Stimulated activated CD8-positive, alpha-beta memory T cell treated with anti-CD3 and anti-CD28 coated beads, Interleukin-2, amount 100 ng/mL, for 48 hours (primary cell): ENCODE results near the gene SLC35F4.

Experiments
- DNase-seq, 2 donors: peaks; one replicate each; pipeline ENCODE4 v3.0.0-alpha.2; 2020; ENCODE audit warnings: low read depth in 2 of 2

Gene SLC35F4

GRCh38 chr14:57617510-57617909, 248.4 kb downstream of the SLC35F4 start:
- DNase-seq = no peak

- DNase-seq = no peak
Measured at GRCh38 chr14:57612946-57613345, 252.9 kb downstream of the SLC35F4 start.

GRCh38 chr14:57611555-57612075, 254.3 kb downstream of the SLC35F4 start:
- no peak for DNase-seq

GRCh38 chr14:57610631-57611030, 255.3 kb downstream of the SLC35F4 start:
- no peak for DNase-seq

- no peak for DNase-seq
Measured at GRCh38 chr14:57609192-57610075, 256.5 kb downstream of the SLC35F4 start.

GRCh38 chr14:57607086-57607485, 258.8 kb downstream of the SLC35F4 start:
- no peak for DNase-seq

GRCh38 chr14:57583396-57583795, 282.5 kb downstream of the SLC35F4 start:
- no peak for DNase-seq

GRCh38 chr14:57582746-57583145, 283.1 kb downstream of the SLC35F4 start:
- no peak for DNase-seq

GRCh38 chr14:57578801-57579200, 287.1 kb downstream of the SLC35F4 start:
- DNase-seq = no peak

GRCh38 chr14:57576498-57576897, 289.4 kb downstream of the SLC35F4 start:
- no peak for DNase-seq

- no peak for DNase-seq
Measured at GRCh38 chr14:57575482-57575881, 290.4 kb downstream of the SLC35F4 start.

GRCh38 chr14:57574617-57575288, 291.1 kb downstream of the SLC35F4 start:
- no peak for DNase-seq

- DNase-seq = no peak
Measured at GRCh38 chr14:57573173-57573572, 292.7 kb downstream of the SLC35F4 start.

- DNase-seq = no peak
Measured at GRCh38 chr14:57568554-57568953, 297.3 kb downstream of the SLC35F4 start.

- DNase-seq = no peak
Measured at GRCh38 chr14:57567220-57567619, 298.7 kb downstream of the SLC35F4 start.

GRCh38 chr14:57560681-57561080, 305.2 kb downstream of the SLC35F4 start:
- no peak for DNase-seq

- DNase-seq = no peak
Measured at GRCh38 chr14:57559576-57559975, 306.3 kb downstream of the SLC35F4 start.

- no peak for DNase-seq
Measured at GRCh38 chr14:57549765-57550420, 316.0 kb downstream of the SLC35F4 start.

- no peak for DNase-seq
Measured at GRCh38 chr14:57549016-57549564, 316.8 kb downstream of the SLC35F4 start.

GRCh38 chr14:57547131-57547530, 318.8 kb downstream of the SLC35F4 start:
- DNase-seq = no peak

GRCh38 chr14:57533214-57533613, 332.7 kb downstream of the SLC35F4 start:
- no peak for DNase-seq

GRCh38 chr14:57530571-57530970, 335.3 kb downstream of the SLC35F4 start:
- DNase-seq = no peak
